ENCODE measurements around the gene MYL6.
"Not testable (repeated sequence)": the region's sequence is repeated elsewhere in the genome, so short reads cannot be mapped to it uniquely, and the experiment has no call there.

MYL6 gene

DNA sequence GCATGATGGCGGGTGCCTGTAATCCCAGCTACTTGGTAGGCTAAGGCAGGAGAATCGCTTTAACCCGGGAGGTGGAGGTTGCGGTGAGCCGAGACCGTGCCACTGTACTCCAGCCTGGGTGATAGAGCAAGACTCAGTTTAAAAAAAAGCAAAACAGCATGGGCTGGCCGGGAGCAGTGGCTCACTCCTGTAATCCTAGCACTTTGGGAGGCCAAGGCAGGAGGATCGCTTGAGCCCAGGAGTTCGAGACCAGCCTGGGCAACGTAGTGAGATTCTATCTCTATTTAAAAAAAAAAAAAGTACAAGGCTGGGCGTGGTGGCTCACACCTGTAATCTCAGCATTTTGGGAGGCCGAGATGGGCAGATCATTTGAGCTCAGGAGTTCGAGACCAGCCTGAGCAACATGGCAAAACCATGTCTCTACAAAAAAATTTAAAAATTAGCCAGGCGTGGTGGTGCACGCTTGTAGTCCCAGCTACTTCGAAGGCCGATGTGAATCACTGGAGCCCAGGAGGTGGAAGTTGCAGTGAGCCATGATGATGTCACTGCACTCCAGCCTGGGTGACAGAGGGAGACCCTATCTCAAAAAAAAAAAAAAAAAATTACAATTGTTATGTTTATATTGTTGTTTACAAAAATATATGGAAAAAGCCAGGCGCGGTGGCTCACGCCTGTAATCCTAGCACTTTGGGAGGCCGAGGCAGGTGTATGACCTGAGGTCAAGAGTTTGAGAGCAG lies 1.5 kb upstream of the MYL6 start:
- not testable (repeated sequence) for DNase-seq (ENCODE audit: low read depth)

DNA sequence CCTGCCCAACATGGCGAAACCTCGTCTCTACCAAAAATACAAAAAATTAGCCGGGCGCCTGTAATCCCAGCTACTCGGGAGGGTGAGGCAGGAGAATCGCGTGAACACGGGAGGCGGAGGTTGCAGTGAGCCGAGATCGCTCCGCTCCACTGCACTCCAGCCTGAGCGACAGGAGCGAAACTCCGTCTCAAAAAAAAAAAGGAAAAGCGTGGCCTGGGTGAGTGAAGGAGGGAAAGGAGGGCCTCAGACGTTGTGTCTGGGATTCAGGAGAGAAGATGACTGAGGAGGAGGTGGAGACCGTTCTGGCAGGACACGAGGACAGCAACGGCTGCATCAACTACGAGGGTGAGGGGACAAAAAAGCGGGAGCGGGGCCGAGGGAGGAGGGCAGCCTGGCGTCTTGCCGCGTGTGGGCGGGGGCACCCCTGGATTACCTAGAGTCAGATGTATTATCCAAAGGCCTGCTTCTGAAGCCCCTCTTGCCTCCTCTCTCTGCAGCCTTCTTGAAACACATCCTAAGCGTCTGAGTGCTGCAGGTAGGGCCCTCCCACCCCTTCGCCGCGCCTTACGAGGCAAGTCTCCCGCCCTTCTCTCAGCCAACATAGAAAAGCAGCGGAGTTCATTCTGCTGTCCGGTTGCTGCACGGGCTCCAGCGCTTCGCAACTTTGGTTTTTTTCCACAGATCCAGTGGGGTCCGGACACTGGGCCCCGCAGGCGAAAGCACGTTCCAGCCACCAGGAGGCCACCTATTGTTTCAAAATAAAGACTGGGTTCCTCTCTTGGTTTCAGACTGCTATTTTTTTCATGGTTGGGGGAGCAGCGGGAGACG lies 744 bp upstream of the MYL6 start:
- DNase-seq (ENCODE audit: low read depth), result peak; percentile 74

DNA sequence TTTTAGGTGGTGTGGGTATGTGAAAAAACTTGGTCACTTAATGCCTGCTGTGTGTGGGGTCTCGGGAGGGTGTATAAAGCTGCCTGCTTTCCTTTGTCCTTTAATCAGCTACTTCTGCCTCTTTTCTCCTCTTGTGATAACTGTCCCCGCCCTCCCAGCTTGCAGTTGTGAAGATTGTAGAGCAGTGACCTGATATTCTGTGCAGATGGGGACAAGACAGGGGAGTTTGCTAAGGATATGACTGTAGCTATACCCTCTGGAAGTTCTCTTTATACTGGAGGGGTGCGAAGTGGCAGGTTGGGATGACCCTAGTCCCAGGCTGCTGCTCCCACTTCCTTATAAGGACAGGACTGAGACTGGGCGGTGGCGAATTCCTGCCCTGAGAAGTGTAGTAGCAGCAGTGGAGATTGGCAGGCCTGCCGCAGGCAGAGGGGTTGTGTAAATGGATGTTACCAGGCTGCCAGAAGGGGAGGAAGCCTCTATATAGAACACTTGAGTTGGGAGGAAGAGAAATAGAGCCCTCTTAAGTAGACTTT lies 835 bp downstream of the MYL6 start:
- DNase-seq (ENCODE audit: low read depth), result no peak

DNA sequence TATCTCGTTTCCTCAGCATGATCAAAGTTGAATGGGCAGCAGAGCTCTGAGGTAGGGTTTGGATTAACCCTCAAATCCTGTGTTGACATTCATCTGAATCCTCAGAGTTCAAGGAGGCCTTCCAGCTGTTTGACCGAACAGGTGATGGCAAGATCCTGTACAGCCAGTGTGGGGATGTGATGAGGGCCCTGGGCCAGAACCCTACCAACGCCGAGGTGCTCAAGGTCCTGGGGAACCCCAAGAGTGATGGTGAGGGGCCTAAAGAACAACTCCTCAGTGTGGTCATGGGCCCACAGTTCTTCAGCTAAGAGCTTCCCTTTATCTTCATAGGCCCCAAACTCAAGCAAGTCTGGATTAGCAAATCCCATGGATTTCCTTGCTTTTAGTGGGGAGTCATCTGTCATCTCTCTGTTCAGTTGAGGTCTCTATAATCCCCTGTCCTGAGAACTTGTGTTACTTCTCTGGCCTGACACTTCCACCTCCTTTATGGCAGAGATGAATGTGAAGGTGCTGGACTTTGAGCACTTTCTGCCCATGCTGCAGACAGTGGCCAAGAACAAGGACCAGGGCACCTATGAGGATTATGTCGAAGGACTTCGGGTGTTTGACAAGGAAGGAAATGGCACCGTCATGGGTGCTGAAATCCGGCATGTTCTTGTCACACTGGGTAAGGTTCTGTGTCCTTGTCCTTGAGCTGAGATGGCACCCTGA lies 1.5 kb downstream of the MYL6 start:
- no peak for DNase-seq (ENCODE audit: low read depth)

DNA sequence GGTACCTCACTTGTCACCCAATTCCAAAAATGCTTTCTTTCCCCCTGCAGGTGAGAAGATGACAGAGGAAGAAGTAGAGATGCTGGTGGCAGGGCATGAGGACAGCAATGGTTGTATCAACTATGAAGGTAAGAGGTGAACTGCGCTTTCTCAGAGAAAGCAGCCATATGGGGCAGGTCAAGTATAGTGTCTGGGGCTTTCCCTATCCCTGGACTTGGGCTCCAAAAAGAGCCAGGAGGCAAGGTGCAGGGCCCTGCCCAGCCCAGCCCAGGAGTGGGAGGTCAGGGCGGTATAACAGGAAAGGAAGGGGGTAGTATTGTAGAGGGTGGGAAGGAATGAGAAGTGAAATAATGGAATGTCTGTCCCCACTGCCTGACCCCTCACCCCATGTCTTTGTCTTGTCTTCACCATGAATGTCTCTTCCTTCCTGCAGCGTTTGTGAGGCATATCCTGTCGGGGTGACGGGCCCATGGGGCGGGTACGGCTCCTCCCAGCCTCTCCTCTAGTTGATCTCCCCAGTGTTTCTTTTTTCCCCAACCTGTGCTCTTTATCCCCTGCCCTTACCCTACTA lies 2.1 kb downstream of the MYL6 start:
- no peak for DNase-seq (ENCODE audit: low read depth)

DNA sequence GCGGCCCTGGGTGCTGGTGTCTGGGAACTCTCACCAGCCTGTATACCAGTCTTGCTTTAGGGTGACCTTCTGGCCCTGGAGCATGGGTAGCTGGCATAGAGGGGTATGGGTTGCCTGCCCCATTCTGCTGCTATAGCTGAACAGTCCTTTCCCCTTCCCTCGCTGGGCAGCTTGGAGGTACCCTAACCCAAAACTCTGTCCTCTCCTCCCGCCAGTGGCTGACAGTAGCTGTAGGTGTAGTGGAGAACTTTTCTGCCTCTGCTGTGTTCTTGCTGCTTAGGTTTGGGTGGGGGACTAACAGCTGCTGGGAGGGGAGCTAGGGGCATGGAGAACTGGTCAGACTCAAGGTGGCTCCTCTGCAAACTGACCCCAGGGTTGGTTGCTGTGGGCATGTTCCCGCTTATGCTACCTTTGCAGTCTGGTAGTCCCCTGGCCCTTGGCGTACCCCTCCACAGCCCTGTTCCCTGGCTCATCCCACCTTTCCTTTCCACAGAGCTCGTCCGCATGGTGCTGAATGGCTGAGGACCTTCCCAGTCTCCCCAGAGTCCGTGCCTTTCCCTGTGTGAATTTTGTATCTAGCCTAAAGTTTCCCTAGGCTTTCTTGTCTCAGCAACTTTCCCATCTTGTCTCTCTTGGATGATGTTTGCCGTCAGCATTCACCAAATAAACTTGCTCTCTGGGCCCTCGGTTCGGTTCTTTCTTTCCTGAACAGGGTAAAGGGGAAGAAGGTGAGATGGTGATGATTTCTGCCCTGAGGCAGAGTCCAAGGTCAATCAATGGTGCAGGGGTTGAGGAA lies 2.9 kb downstream of the MYL6 start:
- no peak for DNase-seq (ENCODE audit: low read depth)

DNA sequence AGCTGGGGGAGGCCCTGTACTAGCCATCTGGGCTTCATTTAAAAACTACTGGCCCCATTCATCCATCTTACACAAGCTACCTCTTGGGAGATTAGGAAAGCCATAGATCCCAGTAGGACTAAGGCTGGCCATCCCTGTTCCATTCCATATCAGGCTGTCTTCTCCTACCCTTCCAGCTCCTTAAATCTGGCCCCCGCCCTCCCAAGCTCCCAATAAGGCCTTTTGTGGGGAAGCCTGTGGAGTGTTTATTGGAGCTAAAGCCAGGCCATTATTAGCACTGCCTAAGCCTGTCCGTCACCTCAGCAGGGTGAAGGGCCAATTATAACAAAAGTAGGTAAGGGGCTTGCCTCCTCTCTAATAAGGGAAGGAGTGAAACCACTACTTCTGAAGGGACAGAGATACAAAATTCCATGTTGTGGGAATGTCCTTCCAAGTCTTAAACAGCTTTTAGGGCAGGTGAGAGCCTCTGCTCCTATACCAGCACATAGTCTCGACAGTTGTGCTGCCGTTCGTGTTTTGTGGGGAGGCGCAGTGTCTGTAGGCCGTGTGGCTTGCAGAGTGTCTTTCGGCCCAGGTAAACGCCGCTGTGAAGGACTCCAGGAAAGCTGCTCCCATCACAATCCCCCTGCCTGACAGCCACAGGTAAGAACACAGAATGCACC lies 3.7 kb downstream of the MYL6 start:
- DNase-seq (ENCODE audit: low read depth), result no peak

DNA sequence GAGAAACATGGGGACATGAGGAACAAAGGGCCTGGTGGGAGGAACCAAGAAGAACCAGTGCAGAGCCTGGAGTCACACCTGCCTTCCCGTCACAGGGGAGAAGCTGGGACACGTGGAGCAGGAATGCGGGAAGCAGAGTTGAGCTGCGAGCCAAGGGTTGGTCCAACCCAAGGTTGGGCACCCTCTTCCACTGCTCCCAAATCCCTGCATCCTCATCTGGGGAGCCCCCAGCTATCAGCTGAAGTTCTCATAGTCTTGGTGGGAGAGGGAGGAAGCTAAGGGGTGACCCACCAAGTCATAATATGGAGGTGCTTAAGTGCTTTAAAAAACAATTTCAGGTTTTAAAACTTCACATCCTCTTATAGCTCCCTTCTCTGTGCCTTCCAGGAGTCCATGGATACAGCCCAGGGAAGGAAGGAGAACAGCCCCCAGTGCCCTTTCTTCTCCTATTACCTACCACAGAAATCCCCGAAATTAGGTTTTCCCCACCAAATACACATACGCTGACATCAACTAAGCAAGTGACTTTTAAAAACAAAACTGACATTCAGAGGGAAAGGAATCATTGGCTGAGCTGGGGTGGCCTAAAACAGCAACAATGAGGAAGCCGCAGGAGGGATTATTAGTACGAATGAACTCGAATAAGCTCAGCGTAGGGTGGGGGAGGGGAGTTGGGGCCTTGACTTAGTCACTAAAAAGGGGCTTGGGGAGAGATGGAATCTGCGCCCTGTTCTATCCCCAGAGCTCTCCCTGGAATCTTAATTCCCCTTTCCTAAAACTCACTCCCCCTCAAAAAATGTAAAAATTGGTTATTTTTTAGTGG lies 4.5 kb downstream of the MYL6 start:
- no peak for DNase-seq (ENCODE audit: low read depth)

DNA sequence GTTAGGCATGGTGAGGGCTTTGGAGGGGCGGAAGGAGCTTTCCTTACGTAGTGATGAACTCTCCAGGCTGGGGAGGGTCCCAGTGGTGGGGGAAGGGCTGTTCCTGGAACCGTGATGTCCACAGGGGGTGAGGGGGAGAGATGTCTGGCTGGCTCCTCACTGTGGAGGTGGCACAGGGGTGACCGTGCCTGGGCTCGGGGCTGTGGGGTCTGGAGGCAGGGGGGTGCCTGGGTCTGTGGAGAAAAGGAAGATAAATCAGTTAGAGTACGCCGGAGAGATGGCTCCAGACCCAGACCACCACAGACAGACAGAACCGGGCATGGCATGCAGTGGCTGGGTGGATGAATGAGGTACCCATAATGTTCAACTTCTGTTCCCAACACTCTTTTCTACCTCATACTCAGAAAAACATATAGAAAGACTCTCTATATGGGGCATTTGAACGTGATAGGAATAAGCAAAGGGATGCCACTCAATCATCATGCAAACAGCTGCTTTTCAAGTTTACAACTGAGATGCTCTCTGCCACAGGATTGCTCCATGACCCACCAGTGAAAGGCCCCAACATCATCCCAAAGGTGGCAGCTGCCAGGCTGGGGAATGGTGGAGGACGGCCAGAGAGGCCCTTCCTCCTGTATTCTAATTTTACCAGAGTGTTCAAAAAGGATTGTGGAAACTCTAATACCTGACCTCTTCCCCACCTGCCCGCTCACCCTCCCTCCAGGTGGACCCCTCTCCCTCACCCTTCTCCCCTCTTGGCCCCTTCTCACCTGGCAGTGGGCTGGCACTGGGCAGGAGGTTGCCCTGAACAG lies 5.6 kb downstream of the MYL6 start:
- no peak for DNase-seq (ENCODE audit: low read depth)

DNA sequence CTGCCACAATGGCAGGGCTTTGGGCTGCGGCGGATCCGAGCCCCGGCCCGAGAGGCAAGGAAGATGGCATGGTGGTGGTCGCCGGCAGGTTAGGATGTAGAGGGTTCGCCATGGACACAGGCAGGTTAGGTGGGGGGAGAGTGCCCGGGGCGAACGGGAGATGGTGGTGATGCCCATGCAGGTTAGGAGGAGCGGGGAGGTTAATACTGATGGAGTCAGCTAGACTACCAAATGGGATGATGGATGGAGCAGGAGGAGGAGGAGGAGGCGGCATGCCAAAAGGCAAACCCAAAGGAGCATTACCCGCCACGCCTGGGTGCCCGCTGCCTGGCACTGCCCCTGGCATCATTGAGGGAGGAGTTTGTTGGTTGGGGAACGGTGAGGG lies 6.2 kb downstream of the MYL6 start:
- no peak for DNase-seq (ENCODE audit: low read depth)

DNA sequence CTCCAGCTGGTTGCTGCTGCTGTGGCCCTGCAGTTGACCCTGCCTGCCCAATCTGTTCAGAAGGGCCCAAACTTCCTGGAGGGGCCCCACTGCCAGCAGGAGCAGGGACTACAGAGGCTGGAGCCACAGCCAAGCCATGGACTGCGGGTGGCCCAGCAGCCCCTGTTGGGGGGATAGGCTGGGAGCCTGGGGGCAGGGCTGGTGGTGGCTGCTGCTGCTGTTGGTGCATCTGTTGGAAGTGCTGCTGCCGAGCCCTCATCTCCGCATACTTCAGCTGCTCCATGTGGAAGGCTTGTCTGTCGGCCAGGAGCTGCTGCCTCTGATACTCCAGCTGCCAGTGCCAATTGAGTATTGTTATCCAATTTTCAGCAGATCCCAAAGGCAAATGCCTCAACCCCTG lies 7.2 kb downstream of the MYL6 start:
- no peak for DNase-seq (ENCODE audit: low read depth)

DNA sequence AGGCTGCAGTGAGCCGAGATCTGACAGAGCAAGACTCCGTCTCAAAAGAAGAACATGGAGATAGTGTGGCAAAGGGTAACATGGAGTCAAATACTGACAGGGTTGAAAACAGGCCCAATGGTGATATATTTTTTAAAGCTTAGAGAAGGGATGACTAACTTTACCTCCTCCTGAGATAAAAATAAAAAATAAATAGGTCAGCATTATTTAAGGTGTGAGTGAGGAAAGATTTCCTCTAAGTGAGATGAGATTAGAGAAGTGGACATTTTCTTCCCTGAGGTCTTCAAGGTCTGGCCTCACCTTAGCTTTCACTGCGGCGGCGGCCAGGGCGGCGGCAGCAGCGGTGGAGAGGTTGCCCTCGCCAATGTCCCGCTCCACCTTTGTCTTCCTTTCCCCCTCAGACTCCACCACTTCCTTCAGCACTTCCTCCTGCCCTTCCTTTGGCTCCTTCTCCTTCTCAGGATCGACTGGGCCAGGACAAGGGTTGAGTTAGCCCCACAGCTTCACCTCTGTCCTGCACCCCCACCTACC lies 11.1 kb downstream of the MYL6 start:
- no peak for DNase-seq (ENCODE audit: low read depth)

DNA sequence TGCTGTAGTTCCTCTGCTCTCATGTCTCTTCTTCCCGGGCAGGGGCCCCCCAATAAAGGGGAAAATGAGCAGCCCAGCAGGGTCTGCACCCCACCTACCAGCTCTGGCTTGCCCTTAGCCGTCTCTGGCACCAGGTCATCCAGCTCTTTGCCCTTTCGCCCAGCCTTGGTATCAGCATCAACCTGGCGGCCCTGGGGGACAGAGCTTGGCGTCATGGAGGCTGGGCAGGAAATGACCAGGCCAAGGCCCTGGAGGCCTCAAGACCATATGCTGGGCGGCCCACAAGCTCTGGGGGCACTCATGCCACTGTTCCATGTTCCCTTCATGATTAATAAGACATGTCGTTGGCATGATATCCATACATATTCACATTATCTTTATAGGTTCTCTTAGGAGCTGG lies 14.7 kb downstream of the MYL6 start:
- DNase-seq (ENCODE audit: low read depth), result no peak

DNA sequence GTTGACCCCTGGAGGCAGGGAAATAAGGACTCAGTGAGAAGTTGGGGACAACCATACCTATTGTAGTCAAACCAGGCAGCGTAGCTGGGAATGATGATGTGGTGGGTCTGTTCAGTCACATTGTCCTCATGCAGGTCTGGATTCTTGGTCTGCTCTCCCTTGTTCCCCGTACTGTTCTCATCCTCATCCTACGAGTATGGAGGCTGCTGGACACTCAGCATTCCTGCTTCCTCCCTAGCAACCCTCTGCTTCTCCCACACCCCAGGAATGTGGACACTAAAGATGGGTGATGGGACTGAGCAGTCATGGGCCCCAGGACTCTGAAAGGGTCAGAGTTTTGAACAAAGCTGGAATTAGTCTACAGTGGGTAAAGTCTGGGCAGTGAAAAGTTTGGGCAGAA lies 20.2 kb downstream of the MYL6 start:
- no peak for DNase-seq (ENCODE audit: low read depth)

DNA sequence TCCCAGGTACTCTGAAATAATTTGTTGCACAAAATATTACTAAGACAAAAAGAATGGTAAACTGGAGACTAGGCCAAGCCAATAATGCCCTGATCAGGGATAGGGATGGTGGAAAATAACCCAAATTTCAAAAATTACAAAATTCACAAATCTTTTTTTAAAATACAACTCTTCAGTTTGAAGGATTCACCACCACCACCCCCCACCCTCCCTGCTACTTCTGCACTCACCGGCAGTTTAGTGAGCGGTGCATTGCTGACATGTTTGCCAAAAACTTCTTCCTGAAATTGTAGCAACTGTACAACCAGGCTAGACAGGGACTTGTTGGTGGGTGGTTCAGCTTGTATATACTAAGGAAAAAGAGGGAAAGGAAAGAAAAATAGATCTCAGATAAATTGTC lies 28.8 kb downstream of the MYL6 start:
- no peak for DNase-seq (ENCODE audit: low read depth)

DNA sequence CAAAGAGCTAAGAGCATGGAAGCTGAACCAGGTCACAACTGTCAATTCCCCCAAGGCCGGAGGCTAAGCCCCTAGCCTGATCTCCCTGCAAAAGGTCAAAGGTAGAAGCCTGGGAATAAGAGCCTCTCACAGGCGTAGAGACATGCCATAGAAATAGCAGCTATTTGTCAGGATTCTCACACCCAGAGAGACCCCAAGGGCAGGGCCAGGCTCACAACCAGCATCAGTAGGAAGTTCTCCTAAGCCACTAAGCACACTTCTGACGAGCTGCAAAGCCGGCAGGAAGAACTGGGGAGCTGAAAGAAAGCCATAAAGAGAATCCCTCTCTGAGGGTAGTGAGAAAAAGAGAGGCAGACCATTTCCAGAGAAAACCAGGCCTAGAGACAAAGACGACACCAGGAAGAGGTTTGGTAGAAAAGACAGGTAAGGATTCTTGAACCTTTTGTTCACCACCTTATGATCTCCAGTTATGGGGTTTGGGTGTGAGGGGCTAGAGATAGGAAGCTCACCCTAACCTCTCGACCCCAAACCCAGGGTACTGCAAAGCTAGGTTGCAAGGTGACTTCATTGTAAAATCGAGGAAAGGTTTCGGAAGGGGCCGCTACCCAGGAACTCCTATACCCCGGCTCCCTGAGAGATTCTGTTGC lies 30.1 kb downstream of the MYL6 start:
- no peak for DNase-seq (ENCODE audit: low read depth)

DNA sequence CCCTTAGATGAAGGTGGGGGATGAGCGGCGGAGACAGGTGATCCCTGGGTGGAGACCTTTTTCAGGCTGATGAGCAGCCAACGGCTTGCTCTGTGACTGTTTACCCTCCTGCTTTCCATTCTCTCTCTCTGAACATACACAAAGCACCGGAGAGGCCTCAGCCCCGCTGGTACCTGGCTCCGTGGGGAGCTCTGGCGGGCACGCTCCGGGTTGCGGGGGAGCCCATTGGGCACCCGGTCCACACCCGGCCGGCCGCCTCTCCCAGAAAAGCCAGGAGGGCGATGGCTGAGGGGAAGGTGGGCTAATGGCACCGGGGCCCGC lies 30.6 kb downstream of the MYL6 start:
- no peak for DNase-seq (ENCODE audit: low read depth)

DNA sequence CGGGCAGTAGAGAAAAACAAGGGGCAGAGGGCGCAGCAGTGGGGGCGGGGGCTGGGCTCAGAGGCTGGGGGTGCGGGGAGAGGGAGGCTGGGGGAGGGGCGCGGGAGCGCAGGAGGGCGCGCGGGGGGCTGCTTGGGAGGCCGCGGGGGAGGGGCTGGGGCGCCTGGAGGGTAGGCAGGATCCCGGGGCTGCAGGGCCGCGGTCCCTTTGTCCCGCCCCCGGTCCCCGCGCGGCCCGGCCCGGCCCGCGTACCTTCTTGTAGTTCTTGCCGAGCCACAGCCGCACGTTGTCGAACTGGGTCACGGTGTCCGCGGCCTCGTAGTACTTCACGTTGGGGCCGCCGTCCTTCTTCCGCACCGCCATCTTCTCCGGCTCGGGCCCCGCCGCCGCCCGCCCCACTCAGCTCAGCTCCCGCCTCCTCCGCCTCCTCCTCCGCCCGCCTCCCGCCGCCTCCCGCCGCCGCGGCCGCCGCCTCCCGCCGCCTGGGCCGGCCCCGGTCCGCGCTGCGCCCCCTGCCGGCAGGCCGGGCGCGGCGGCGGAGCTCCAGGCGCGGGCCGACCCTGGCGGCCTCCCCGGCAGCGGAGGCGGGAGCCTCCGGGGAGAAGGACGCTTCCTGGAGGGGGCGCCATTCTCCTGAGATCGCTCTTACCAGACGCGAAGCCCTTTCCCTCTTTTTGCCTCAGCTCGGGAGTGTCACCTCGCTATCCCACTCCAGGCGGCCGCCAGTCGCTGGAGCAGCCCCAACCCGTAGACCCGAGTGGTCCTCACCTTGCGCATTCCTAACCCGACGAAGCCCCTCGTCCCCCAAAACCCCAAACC lies 31.1 kb downstream of the MYL6 start, which contains the start of gene SMARCC2:
Gene SMARCC2 (minus strand): TSS at position 385 of the 819 bp plus-strand sequence. CDS start 22 bp downstream, at position 363.
- DNase-seq (ENCODE audit: low read depth), result peak; percentile 51
